ENCODE results near the gene CHRNB2.

- no peak for TF ChIP-seq EZH2 (IDR thresholded peaks at IDR 0.05; ENCODE audit: borderline replicate concordance, low read depth, low read length, poor library complexity, severe bottlenecking)
- no peak for TF ChIP-seq CTCF (conservative IDR thresholded peaks at IDR 0.05; ENCODE audit: low read depth, low read length)
Measured at GRCh38 chr1:154524881-154525280, 42.7 kb upstream of the CHRNB2 start.

All from A673 (cell line).